Fibroblast of pulmonary artery (primary cell): ENCODE measurements around the gene MMP2.

Experiments
- DNase-seq: peaks from one replicate; pipeline ENCODE4 v3.0.0-alpha.2; 2010; ENCODE audit warnings: low read depth
- H3K4me3 ChIP-seq: replicated peaks from 2 replicates; pipeline ENCODE4 v1.5.1; 2011; ENCODE audit warnings: low read depth, mild to moderate bottlenecking, control low read depth, low read length, moderate library complexity
- CTCF ChIP-seq: IDR thresholded peaks from 2 replicates; pipeline ENCODE4 v1.5.1; 2011; ENCODE audit warnings: mild to moderate bottlenecking, control low read depth, low read length, inconsistent platforms; ENCODE audit errors: missing control alignments

Gene MMP2

GRCh38 chr16:55475919-55476318, 3.1 kb upstream of the MMP2 start:
- no peak overlapping the region for H3K4me3 ChIP-seq
- no peak for TF ChIP-seq CTCF
- DNase-seq = no peak

GRCh38 chr16:55476625-55477533, 2.1 kb upstream of the MMP2 start:
- H3K4me3 ChIP-seq = no peak overlapping the region
- no peak for TF ChIP-seq CTCF
- no peak for DNase-seq

GRCh38 chr16:55477736-55478135, 1.3 kb upstream of the MMP2 start:
- no peak overlapping the region for H3K4me3 ChIP-seq
- DNase-seq = no peak
- no peak for TF ChIP-seq CTCF

- no peak for TF ChIP-seq CTCF
- peak; percentile 13 for DNase-seq
- H3K4me3 ChIP-seq = peak overlapping the region; percentile 94
Observed at GRCh38 chr16:55479430-55480140, 587 bp downstream of the MMP2 start.

GRCh38 chr16:55480228-55480655, 1.2 kb downstream of the MMP2 start:
- peak; percentile 95 for DNase-seq
- H3K4me3 ChIP-seq = peak overlapping the region; percentile 94
- TF ChIP-seq CTCF = no peak

GRCh38 chr16:55481023-55481422, 2.0 kb downstream of the MMP2 start:
- peak overlapping the region; percentile 94 for H3K4me3 ChIP-seq
- no peak for DNase-seq
- no peak for TF ChIP-seq CTCF

GRCh38 chr16:55482056-55482455, 3.1 kb downstream of the MMP2 start:
- DNase-seq = no peak
- no peak overlapping the region for H3K4me3 ChIP-seq
- TF ChIP-seq CTCF = no peak
